Keratinocyte (primary cell): ENCODE measurements around the gene FTO.

ENCODE experiments used
- CTCF ChIP-seq, 3 experiments: IDR thresholded peaks in 1 of 3; conservative IDR thresholded peaks in 1 of 3; optimal IDR thresholded peaks in 1 of 3; 2 replicates in 2 of 3; 3 replicates in 1 of 3; pipeline versions ENCODE3 to v1.5.1; 2011; ENCODE audit warnings: low read length in 3 of 3, mild to moderate bottlenecking in 3 of 3, moderate library complexity in 2 of 3, control low read depth in 1 of 3, inconsistent platforms in 1 of 3; ENCODE audit not compliant: insufficient read depth in 2 of 3; ENCODE audit errors: extremely low read depth in 1 of 3
- EZH2 ChIP-seq: IDR thresholded peaks from one replicate; pipeline ENCODE4 v1.6.1; 2012; ENCODE audit warnings: inconsistent platforms, mild to moderate bottlenecking, low read length, moderate library complexity

GRCh38 chr16:53848950-53849349 is 145.0 kb downstream of the FTO start:
- TF ChIP-seq EZH2 (no peak), CTCF (optimal IDR thresholded peaks at IDR 0.05 in 1 of 3, IDR thresholded peaks at IDR 0.05 in 1 of 3, conservative IDR thresholded peaks at IDR 0.05 in 1 of 3; ENCODE audit: extremely low read depth in 1 of 3, insufficient read depth in 2 of 3, low read length in 3 of 3) (no peak)
